NCI-H2196 treated with DMSO at 0.1 percent for 48 hours (cell line): ENCODE data around the gene IL31RA.

Experiments used
- DNase-seq: peaks from one replicate; lab custom pipeline; 2025; ENCODE audit not compliant: unreplicated experiment; lab: John Stamatoyannopoulos, UW

Gene IL31RA

DNA sequence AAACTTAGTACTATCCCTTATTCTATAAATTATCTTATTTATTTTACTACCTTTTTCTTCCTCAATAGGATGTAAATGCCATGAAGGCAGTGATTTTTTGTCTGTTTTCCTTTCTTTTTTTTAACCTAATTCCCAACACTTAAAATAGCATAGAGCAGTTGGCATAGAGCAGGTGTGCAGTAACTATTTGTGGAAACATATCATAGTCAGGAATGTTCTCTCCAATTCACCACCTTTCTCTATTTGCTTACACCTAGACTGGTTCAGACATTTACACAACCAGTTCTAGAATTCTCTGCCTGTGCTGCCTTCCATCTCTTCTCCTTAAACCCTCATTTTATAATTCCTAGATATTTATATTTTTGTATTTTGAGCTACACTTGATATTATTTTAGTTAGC, 49.6 kb downstream of the IL31RA start:
- no peak for DNase-seq

DNA sequence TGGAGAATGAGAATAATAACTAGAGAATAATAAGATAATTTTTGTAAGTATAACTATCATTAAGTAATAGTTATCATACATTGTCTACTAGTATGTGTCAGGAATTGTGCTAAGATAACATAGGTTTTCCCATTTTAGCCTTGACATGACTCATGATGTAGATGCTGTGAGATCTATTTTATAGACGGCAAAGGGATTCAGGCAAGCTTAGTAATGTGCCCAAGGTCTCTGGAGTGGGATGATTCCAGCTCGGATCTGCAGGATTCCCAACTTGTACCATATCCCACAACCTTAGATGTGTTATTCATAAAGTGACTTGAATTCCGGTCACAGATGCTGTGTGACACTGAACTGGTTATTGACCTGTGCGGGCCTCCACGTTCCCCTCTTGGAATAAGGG, 51.5 kb downstream of the IL31RA start:
- DNase-seq = no peak

DNA sequence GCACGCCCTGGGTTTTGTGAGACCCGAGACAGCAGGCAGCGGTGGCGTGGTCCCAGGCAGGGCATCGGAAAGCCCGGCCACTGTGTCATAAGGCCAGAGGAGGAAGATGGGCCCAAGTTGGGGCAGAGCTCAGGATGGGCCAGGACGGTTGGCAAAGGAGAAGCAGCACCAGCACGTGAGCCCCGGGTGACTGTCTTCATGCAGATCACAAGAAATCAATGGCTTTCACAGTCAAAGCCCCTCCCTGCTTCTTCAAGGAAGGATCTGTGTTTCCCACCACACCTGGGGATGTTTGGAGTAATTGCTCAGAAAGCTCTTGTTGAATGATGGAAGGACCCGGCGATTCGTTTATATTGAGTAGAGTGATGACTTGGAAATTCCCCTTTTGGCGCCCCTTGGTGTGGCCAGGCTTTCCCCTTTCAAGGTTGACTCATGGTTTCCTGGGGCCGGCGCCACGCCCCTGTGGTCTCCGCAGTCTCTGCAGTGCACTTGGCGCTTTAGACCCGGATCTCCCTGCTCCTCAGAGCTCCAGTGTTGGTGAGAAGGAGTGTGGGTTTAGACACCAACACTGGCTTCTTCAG, 52.1 kb downstream of the IL31RA start:
- no peak for DNase-seq

DNA sequence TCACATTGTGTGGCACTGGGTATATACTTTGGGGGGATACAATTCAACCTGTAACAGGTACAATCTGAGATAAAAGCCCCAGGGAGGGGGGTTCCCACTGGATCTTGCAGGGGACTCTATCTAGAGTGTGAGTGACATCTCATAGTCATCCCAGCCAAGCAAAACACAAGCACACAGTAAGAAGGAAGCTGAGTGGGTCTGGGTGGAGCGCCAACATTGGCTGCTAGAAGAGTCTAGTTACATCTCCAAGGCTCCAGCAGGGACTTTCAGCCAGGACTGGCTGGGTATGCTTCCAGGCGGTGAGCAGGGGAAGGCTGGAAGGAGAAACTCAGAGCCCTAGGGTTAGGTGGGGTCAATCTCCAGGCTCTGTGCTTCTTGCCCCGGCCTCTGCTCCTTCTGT, 53.0 kb downstream of the IL31RA start:
- no peak for DNase-seq

DNA sequence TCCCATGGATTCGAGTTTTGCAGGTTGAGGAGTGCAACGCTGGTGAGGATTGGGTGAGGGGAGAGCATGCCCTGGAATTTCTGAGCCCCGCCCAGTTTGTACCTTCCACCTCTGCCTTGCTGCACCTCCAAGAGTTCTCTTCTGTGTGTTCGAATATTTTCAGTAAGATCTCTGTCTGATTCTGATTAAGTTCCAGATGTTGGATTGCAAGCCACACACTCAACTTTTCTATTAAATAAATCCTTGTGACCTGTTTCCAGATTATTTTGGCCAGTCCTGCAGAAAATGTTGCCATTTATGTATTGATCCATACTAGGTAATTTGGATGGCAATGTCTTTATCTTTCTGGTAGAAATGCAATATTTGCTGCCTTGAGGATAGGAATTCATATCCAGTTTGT, 54.1 kb downstream of the IL31RA start:
- no peak for DNase-seq

DNA sequence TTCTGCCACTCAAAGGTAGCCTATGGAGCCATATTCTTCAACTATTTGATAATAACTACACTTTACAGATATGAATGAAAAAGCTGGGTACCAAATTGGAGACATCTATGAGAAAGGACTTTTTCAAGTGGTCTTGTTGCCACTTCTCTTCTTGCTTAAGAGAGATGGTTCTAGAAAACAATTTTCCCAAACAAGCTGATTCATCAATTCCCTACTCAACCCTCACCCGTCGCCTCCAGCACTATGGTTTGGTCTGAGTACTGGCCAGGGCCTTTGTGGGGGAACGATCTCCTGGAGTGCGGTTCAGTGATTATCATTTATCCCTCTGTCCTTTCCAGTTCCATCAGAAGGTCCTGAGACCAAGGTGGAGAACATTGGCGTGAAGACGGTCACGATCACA, 56.8 kb downstream of the IL31RA start:
- no peak for DNase-seq

DNA sequence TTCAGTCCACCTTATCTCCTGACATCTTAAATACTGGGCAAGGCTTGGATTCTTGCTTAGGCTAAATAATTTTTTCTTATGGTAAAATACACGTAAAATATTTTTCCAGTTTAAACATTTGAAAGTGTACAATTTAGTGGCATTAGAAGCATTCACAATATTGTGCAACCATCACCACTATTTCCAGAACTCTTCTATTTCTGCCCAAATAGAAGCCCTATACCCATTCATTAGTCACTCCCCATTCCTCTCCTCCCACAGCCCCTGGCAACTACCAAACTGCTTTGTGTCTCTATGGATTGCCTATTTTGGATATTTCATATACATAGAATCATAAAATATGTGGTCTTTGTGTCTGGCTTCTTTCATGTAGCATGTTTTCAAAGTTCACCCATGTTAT, 57.6 kb downstream of the IL31RA start:
- no peak for DNase-seq

DNA sequence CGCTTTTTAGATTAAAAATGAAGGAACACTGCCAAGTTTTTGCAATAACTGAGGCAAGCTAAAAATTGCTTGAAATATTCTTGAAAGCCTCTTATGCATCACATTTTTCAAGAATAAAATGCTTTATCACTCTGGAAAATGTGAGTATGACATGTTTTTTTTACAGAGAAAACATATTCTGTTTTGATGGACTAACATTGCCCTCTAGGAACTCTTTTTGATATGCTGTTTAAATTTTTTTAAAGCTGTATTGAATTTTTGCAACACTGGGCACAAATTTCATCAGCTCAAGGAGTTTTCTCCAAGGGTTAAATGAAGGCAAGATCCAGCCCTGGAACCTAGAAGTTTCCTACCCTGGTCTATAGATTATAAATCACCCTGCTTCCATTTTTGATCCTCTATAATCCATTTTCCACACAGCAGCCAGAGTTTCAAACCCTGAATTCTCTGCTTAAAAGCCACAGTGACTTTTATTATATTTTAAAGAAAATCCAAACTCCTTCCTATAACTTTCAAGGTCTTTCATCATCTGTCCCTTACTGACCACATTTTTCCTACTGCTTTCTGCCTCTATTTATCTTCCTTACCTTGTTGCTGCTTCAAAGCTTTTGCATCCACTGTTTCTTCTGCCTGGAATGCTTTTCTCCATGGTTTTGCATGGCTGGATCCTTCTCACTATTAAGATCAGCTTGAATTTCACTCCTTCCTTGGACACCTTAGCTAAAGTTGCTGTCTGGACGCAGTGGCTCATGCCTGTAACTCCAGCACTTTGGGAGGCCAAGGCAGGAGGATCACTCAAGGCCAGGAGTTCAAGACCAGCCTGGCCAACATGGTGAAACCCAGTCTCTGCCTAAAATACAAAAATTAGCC, 60.9 kb downstream of the IL31RA start:
- no peak for DNase-seq

DNA sequence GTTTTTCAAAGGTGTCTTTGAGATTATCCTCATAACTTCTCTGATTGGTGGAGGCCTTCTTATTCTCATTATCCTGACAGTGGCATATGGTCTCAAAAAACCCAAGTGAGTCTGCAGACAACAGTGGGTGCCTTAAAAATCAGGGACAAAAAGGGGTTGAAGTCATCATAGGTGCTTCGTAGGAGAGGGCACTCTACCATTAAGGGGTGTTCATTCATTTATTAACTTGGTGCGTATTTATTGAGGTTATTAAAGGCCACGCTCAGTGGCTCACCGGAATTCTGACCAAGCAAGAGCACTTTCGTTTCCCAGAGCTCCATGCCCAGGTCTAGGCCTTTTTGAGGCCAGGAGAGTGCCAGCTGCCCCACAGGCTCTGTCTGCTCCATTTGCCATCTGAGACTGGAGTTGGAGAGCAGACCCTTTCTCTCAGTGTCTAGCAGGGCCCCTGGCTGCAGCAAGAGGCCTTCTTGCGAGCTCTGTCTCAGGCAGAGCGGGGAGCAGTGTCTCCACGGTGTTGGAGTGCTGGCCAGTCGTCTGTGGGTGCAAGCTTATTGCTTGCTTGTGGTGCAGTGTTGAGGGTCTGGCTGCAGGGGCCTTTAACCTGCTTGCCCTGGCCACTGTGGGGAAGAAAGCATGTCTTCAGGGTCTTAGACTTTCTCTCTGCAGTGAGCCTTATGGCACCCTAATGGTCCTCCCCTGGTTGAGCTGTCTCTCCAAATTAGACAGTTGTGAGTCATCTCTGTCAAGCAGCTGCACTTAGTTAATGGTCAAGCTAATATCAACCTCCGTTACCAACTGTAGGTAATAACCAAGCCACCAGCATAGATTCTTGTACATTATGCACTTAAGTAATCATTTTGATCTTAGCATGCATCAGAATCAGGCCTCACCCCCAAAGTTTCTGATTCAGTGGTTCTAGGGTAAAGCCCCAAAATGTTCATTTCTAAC, 62.6 kb downstream of the IL31RA start:
- DNase-seq = no peak

DNA sequence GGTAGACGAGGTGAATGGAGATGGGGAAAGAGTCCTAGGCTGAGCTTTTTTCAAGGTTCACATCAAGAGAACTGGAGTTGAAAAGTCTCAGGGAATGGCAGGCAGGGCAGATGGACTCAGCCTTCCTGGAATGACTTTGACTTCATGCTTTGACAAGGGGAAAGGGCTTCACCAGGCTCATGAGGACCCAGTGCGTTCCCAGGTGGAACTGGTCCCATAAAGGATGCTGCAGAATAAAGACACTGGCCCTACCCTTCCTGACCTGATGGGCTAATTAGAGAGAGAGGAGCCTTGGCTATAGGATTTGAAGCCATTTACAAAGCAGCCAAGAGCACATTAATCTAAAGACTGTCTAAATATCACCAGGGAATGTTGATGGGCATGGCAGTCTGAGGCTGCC, 63.8 kb downstream of the IL31RA start:
- DNase-seq = no peak

DNA sequence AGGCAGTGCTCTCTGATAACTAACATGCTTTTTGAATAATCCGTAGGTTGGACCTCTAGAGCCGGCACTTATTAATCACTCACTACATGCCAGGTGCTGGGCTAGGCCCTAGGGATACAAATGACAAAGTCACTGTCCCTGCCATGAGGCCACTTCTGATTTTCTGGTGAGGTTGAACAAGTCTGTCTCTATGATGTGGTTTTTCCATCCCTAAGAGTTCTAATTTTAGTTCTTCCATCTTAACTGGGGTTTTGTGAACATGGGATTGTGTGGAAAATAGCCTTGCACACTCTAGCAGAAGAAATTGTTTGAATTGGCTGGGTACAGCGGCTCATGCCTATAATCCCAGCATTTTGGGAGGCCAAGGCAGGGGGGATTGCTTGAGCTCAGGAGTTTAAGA, 64.6 kb downstream of the IL31RA start:
- DNase-seq = no peak

DNA sequence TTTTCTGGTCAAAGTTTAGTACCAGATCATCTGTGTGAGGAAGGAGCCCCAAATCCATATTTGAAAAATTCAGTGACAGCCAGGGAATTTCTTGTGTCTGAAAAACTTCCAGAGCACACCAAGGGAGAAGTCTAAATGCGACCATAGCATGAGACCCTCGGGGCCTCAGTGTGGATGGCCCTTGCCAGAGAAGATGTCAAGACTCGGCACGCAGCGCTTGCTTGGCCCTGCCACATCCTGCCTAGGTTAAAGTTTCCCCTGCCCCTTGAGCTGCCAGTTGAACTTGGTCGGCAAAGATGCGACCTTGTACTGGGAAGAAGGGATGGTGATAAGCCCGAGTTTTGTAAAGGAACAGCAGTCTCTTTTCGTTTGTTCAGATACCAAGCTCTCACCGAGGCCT, 65.8 kb downstream of the IL31RA start:
- DNase-seq = no peak

DNA sequence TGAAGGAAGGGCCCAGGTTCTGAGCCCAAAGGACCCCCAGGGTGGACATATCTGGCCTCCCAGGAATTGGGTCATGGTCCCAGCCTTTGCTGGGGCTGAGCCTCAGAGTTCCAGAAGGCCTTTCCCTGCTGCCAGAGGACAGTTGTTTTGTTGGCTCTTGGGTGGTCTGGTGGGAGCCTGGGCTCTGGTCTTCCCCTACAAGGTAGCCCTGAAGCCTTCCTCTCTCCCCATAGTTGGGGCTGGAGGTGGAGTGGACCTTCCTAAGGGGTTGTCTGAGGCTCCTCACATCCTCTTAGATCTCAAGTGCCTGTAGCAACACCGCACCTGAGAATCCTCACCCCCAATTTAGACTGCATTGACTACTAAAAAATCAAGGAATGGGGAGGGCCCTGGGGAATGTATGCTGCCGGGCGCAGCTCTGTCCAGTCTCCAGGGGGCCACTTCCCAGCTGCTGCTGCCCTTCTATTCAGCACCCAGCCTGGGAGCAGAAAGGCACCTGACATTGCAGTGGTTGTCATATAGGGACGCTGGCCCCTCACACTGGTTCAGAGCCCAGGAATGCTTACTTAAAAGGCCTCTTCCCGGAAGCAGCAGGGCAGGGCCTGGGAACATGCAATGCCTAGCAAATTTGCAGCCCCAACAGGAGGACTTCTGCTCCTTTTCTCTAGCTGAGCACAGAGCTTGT, 66.4 kb downstream of the IL31RA start:
- no peak for DNase-seq

DNA sequence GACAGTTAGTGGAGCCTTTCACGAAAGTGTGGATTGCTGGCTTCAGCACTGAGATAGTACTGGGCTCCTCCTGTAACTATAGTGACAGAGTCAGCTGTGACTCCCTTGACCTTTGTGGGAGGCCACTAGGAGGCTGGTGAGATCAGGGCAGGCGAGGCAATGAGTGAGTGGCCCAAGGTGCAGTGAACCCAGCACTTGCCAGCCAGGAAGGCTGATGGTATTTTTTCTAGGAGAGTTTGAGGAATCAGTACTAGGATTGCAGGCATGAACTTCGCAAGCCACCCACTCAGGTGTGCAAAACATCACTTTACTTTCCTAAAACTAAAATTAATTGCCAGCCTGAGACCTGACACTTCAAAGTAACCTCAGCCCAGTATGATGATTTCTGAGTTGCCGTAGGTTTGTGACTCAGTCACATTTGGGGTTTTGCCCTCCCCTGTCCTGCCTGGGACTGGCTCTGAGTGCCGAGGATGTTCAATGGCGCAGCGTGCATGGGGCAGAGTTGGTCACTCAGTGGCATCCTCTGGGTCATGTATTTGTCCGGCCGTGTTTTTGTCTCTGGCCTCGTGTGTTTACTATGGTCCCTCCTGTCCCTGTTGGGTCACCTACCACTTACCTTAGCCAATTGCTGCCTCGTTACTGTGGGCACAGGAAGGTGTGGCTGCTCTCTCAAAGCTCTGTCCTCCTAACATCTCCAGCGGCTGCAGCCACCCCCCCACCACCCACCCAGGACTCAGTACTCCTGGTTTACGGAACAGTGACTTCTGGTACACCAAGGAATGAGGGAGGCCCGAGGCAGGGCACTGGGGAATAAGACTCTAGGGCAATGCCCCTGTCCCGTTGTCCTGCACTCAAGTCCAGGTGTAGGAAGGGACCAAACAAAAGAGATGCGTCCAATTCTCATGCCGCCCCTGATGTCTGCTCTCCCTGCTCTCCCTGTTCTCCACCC, 67.2 kb downstream of the IL31RA start:
- DNase-seq = no peak

DNA sequence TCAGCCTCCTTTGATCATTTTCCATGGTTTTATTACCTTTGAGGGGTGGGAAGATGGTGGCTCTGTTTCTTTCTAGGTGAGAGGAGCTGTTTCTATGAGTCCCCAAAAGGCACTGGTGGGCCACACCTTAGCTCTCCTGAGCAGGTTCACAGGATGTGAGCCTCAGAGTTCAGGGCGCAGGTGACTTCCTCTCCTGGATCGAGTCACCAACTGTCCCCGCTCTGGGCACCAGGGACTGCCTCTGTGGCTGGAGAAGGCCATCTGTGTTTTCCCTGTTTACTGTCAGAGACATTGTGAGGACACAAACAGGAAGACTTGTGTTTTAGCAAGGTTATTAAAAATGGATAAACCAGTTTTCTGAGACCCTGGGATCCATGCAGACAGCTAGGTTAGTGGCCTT, 68.5 kb downstream of the IL31RA start:
- DNase-seq = no peak

DNA sequence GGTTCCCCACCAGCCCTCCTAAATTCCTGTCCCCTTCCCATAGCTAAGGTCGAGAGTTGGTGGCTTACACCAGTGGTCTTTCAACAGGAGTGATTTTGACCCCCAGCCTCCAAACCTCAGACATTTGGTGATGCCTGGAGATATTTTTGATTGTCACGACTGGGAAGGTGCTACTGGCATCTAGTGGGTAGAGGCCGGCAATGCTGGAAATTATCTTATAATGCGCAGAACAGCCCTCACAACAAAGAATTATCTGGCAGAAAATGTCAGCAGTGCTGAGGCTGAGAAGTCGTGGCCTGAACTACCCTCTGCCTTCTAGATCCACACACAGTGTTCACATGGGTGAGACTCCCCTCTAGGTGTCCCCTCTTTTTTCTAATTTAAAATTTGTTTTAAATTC, 69.6 kb downstream of the IL31RA start:
- DNase-seq = no peak

DNA sequence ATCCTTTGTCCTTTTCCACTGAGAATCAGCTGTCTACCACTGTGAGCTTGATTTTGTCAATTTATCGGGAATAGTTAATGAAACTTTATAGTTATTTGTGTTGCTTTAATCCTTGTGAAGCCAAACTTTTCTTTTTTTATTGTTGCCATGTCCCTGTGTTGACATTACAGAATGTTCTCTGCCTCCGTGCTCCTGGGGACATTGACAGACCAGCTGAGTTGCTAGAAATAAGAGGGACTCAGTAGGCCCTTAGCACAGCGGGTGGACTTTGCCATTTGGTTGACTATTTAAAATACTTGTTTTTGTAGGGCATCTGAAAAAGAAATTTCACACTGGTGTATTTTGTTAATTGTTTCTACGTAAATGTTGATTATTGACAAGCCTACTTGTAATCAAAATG, 70.5 kb downstream of the IL31RA start:
- no peak for DNase-seq

DNA sequence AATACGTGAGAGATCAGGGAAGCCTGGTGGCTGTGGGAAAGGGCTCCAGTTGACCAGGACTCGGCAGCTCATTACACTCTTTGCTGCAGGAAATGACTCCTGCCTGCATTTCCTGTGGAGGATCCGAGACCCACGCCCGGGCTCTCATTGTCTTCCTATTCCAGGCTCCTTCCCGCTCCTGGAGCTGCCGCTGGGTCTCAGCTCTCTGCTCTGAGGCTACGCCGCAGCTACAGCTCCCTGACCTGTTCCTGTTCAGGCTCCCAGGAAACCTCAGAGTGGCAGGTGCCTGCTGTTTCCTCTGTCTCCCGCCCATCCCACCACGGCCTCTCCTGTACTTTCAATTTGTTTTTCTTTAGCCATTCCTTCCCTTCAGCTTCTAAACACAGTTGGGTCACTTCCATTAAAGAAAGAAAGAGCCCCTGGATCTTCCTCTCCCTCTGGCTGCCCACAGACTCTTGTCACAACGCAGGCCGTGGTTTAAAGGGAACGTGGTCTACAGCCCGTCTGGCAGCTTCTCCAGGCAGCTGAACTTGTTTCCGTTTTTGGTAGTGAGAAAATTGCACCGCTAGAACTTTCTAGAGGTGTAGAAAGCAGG, 72.1 kb downstream of the IL31RA start:
- no peak for DNase-seq

DNA sequence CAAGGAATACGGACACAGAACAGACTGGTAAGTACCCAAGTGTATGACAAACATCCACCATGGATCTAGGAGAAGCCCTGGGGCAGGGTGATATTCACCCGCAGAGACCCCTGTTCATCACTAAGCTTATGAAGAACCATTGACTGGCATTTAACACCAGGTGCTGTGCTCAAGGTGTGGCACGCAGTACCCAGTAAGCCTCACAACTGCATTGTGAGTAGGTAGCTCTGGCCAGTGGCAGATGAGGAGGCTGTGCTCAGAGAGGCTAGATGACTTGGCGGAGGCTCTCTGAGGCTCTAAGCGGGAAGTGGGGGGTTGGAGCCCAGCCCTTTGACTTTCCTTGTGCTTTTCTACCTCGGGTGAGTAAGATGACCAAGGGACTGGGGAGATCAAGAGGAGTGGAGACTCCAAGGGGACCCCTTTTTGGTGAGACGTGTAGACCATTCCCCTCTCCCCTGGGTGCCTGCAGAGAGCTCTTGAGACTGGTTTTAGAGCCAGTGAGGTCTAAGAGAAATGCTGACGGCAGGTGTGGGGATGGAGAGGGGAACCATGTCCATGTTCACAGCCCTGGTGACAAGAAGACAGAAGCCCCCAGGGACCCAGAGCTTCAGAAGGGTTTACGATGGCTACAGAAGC, 72.8 kb downstream of the IL31RA start:
- no peak for DNase-seq
